ENCODE measurements around the gene GOLT1A. TPM values are rescaled to one million over a fixed set of nuclear protein-coding genes. Genes with fewer than 3 reads are reported as not detected.

Gene GOLT1A
- total RNA-seq, 1 experiment from 2014 or later = 0.49 TPM

DNA sequence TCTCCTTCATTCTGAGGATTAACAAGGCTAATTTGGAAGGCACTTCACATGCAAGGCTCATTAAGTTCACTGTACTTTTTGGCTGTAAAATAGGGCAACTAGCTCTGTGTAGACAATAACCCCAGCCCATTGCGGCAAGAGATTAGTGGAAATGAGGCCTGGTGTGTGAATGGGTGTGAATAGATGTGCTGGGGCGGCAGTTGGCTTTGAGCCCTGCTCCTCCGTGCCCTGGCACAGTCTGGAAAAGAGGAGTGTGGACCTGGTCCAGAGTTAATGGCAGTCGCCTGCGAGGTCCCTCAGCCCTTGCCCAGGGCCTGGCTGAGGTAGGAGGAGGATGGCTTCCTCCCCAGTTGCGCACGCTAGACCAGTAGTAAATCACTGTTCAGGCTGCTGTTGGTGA, 22.3 kb downstream of the GOLT1A start:
- Histone ChIP-seq H3K4me1 (ENCODE audit: control insufficient read depth, insufficient read depth, low read length) (no peaks in the 10 kb centered on the region), H3K27ac (ENCODE audit: low read length) (no peak overlapping the region), H3K4me3 (ENCODE audit: low read depth in 2 of 2, low read length in 2 of 2) (no peak overlapping the region), H3K36me3 (ENCODE audit: control insufficient read depth, insufficient read depth, low read length) (no peaks in the 10 kb centered on the region), H3K9me3 (ENCODE audit: control insufficient read depth, insufficient read depth, low read depth, low read length) (no peaks in the 10 kb centered on the region), H3K27me3 (ENCODE audit: control insufficient read depth, insufficient read depth, low read length) (peaks cover 17% of the 10 kb centered on the region)
- no peak for TF ChIP-seq TCF7L2 (IDR thresholded peaks at IDR 0.05; ENCODE audit: low read depth, low read length)
- no peak for TF ChIP-seq SIN3A (IDR thresholded peaks at IDR 0.05; ENCODE audit: borderline replicate concordance, insufficient read depth, low read depth, low read length)
- ATAC-seq = no peak
- no TSS peak for BruUV-seq (replicated peaks)
- intact Hi-C loops (cut with micrococcal nuclease; ENCODE audit: unreplicated experiment) = no loop called here
- ChIA-PET POLR2A (no interaction called here), CTCF (interaction anchor here (0.6 kb wide), 1 partner anchor 171 kb away, joined by 5 read pairs; no protein-coding TSS in a partner anchor)
- no peak for DNase-seq (ENCODE audit: low read depth, low spot score)
- in situ Hi-C loops (cut with HindIII; ENCODE audit: low pct_unique_long_range_greater_than_20kb, low sequenced_read_pairs) = no loop called here

DNA sequence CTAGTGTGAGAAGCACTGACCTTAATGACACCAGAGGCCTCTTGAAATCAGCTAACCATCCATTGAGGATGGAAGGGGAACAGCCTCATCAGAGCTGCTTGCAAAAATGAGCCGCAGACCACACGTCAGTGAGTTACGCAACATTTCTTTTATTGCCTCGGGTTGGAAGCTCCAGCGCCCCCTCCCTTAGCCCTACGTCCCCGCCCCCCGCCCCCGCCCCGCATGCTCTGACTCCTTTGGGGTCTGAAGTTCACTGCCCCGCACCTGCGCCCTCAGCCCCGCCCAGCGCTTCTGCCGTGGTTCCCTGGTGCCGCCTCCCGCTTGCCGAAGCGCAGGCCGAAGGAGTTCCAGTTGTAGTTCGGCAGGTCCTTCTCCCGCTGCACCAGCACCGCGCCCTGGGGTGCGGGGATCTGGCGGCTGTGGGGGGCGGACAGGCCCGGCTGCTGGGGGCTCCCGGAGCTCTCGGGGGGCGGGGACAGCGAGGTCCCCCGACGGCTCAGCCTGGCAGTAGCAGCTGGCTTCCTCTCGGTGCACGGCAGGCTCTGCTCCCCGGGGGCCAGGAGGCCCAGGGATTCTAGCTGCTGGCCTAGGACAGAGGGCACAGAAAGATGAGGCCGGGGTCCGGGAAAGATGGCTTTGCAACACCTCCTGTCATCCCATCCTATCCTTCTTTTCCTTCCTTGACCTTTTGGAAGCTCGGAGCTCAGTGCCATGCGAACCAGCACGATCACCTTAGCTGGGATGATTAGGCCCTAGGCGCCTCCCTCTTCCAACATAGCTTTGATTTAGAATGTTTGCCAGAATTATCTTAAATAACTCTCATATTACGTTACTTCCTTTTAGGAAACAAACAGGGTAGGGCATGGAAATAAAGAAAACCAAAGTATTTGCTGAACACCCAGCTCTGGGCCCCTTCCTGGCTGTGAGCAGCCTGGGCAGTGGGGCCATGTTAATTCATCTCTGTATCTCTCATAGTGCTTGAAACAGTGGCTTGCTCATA, 23.3 kb downstream of the GOLT1A start:
- no TSS peak for BruUV-seq (replicated peaks)

More for the DNA sequence above, 23.3 kb downstream of the GOLT1A start:
- no peaks in the 10 kb centered on the region for H3K36me3 ChIP-seq (ENCODE audit: control insufficient read depth, insufficient read depth, low read length)
- DNase-seq (ENCODE audit: low read depth, low spot score) (no peak), ATAC-seq (no peak)
- peaks cover 17% of the 10 kb centered on the region for H3K27me3 ChIP-seq (ENCODE audit: control insufficient read depth, insufficient read depth, low read length)
- H3K27ac ChIP-seq (ENCODE audit: low read length) = no peak overlapping the region
- no peak for TF ChIP-seq POLR2AphosphoS5 (IDR thresholded peaks at IDR 0.05; ENCODE audit: low read depth, low read length)
- TF ChIP-seq, protein P1, sequence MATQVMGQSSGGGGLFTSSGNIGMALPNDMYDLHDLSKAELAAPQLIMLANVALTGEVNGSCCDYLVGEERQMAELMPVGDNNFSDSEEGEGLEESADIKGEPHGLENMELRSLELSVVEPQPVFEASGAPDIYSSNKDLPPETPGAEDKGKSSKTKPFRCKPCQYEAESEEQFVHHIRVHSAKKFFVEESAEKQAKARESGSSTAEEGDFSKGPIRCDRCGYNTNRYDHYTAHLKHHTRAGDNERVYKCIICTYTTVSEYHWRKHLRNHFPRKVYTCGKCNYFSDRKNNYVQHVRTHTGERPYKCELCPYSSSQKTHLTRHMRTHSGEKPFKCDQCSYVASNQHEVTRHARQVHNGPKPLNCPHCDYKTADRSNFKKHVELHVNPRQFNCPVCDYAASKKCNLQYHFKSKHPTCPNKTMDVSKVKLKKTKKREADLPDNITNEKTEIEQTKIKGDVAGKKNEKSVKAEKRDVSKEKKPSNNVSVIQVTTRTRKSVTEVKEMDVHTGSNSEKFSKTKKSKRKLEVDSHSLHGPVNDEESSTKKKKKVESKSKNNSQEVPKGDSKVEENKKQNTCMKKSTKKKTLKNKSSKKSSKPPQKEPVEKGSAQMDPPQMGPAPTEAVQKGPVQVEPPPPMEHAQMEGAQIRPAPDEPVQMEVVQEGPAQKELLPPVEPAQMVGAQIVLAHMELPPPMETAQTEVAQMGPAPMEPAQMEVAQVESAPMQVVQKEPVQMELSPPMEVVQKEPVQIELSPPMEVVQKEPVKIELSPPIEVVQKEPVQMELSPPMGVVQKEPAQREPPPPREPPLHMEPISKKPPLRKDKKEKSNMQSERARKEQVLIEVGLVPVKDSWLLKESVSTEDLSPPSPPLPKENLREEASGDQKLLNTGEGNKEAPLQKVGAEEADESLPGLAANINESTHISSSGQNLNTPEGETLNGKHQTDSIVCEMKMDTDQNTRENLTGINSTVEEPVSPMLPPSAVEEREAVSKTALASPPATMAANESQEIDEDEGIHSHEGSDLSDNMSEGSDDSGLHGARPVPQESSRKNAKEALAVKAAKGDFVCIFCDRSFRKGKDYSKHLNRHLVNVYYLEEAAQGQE (IDR thresholded peaks at IDR 0.05; ENCODE audit: insufficient read depth in 1 of 2, low read depth in 2 of 2, low read length in 1 of 2) = no peak
- TF ChIP-seq SIN3A (IDR thresholded peaks at IDR 0.05; ENCODE audit: borderline replicate concordance, insufficient read depth, low read depth, low read length) = no peak
- TF ChIP-seq TCF7L2 (IDR thresholded peaks at IDR 0.05; ENCODE audit: low read depth, low read length) = no peak
- TF ChIP-seq CTCF (IDR thresholded peaks at IDR 0.05) = no peak
- in situ Hi-C loops (cut with HindIII; ENCODE audit: low pct_unique_long_range_greater_than_20kb, low sequenced_read_pairs) = no loop called here
- no peaks in the 10 kb centered on the region for H3K9me3 ChIP-seq (ENCODE audit: control insufficient read depth, insufficient read depth, low read depth, low read length)
- no peak overlapping the region for H3K4me3 ChIP-seq (ENCODE audit: low read depth in 2 of 2, low read length in 2 of 2)
- intact Hi-C loops (cut with micrococcal nuclease; ENCODE audit: unreplicated experiment) = no loop called here
- no peaks in the 10 kb centered on the region for H3K4me1 ChIP-seq (ENCODE audit: control insufficient read depth, insufficient read depth, low read length)
- ChIA-PET CTCF (interaction anchor here (0.7 to 1.3 kb wide), 2 partner anchors 8 to 16 kb away, joined by 3 to 4 read pairs; no protein-coding TSS in a partner anchor), POLR2A (no interaction called here)
